Body of pancreas (tissue), 4 donors: ENCODE data around the gene NME7. TPM values are rescaled to one million over a fixed set of nuclear protein-coding genes. Genes with fewer than 3 reads are reported as not detected.

ENCODE experiments used
- ATAC-seq: fragments of 150-250 bp; one replicate; pipeline ENCODE4 v1.9.1; 2016
- DNase-seq, 4 donors: peaks; one replicate each; pipeline ENCODE4 v3.0.0-alpha.2; 2019
- H3K27ac ChIP-seq, 4 donors: fragments of 200-600 bp; sonication (generic); 1 replicate in 3 of 4; 2 replicates in 1 of 4; pipeline versions ENCODE4 v1.5.1 to v1.6.1; 2016 to 2019; ENCODE audit warnings: mild to moderate bottlenecking in 1 of 4, mixed read lengths in 1 of 4, moderate library complexity in 1 of 4
- H3K27me3 ChIP-seq, 2 donors: fragments of 200-600 bp; sonication (generic); one replicate each; pipeline ENCODE4 v1.6.0; 2016; ENCODE audit warnings: mild to moderate bottlenecking in 1 of 2
- H3K36me3 ChIP-seq, 2 donors: fragments of 200-600 bp; sonication (generic); replicated peaks in 1 of 2; 2 replicates each; pipeline ENCODE4 v1.5.1; 2016; ENCODE audit warnings: low read depth in 2 of 2; ENCODE audit not compliant: insufficient read depth in 1 of 2
- H3K4me1 ChIP-seq: fragments of 200-600 bp; sonication (generic); one replicate; pipeline ENCODE4 v1.6.0; 2016
- H3K4me3 ChIP-seq, 2 donors: fragments of 200-600 bp; sonication (generic); 1 replicate in 1 of 2; 2 replicates in 1 of 2; pipeline ENCODE4 v1.5.1; 2016 to 2019
- H3K9me3 ChIP-seq, 3 donors: fragments of 200-600 bp; sonication (generic); 1 replicate in 2 of 3; 2 replicates in 1 of 3; pipeline ENCODE4 v1.5.1; 2016
- POLR2A ChIP-seq, 3 donors: fragments of 450-650 bp; IDR thresholded peaks; one replicate each; pipeline ENCODE4 v1.6.1; 2016; ENCODE audit warnings: antibody characterized with exemption in 3 of 3, mild to moderate bottlenecking in 2 of 3
- WGBS, 2 donors: methylation state at CpG; one replicate each; pipeline ENCODE4 v1.1.5; 2017; 5-methylcytosine and 5-hydroxymethylcytosine counted together
- intact Hi-C: fragments of 100-400 bp; cut with DNase I; formaldehyde crosslinking; loops from one replicate; pipeline ENCODE4 v1.15.1; 2023
- total RNA-seq, 2 donors: library from RNA; depleted of rRNA; stranded (reverse); fragments of >200 nt; gene quantifications; one replicate each; pipeline ENCODE4 v1.1.0, GENCODE V29; 2016
- TF ChIP-seq, protein P1 (sequence below), 7 experiments: fragments of 450-650 bp in 4 of 7; fragments of 200-600 bp in 3 of 7; sonication (generic) in 3 of 7; IDR thresholded peaks; one replicate each; pipeline ENCODE4 v1.5.1; 2016 to 2019; ENCODE audit warnings: antibody characterized with exemption in 7 of 7

NME7 gene
- total RNA-seq, 2 donors from 2014 or later, result 8.9 to 23.9 TPM

DNA sequence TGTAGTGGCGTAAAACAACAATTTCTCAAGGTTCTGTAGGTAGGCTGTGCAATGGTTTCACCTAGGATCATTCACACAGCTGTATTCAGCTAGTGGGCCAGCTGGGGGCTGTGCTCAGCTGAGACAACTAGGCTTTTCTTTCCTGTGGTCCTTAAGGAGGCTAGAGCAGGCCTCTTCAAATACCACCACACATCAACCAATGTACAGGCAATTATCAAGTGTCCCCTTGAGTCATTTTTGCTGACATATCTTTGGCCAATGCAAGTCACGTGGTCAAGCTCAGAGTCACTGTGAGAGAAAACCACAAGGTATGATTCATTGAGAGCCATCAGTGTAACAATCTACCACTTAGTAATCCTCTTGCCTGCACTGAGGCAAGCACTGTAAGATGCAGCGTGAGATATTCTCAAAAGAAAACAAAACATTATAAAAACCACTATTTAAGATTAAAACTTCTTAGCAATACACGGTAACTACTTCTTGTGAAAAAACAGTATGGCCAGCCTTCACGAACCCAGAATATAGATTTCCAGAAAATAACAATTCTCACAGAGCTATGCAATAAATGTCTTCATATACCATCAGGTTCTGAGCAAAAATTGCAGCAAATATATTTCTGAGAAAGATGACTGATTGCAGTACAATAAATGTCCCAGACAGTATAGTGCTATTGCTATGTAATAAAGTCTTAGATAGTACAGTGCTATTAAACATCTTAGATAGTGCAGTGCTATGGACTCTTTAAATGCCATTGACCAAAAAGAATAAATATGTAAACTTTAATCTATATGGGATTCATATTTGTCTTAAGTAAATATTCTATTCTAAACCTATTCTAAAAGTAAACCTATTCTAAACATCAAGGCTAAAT, 55.3 kb downstream of the NME7 start:
- TF ChIP-seq, protein P1, sequence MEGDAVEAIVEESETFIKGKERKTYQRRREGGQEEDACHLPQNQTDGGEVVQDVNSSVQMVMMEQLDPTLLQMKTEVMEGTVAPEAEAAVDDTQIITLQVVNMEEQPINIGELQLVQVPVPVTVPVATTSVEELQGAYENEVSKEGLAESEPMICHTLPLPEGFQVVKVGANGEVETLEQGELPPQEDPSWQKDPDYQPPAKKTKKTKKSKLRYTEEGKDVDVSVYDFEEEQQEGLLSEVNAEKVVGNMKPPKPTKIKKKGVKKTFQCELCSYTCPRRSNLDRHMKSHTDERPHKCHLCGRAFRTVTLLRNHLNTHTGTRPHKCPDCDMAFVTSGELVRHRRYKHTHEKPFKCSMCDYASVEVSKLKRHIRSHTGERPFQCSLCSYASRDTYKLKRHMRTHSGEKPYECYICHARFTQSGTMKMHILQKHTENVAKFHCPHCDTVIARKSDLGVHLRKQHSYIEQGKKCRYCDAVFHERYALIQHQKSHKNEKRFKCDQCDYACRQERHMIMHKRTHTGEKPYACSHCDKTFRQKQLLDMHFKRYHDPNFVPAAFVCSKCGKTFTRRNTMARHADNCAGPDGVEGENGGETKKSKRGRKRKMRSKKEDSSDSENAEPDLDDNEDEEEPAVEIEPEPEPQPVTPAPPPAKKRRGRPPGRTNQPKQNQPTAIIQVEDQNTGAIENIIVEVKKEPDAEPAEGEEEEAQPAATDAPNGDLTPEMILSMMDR (IDR thresholded peaks at IDR 0.05), result no peak
- no peak for TF ChIP-seq POLR2A (IDR thresholded peaks at IDR 0.05)
- 87% methylated on average over 5 of the region's 5 CpGs for WGBS, 2 donors
- H3K9me3 ChIP-seq, result no peaks in the 10 kb centered on the region
- no peak overlapping the region for H3K27ac ChIP-seq
- no peaks in the 10 kb centered on the region for H3K4me1 ChIP-seq
- DNase-seq (peak in 1 of 4 donors; percentile 3), ATAC-seq (no peak)
- intact Hi-C loops, result no loop called here
- no peaks in the 10 kb centered on the region for H3K27me3 ChIP-seq
- no peaks in the 10 kb centered on the region for H3K36me3 ChIP-seq
- no peak overlapping the region for H3K4me3 ChIP-seq

DNA sequence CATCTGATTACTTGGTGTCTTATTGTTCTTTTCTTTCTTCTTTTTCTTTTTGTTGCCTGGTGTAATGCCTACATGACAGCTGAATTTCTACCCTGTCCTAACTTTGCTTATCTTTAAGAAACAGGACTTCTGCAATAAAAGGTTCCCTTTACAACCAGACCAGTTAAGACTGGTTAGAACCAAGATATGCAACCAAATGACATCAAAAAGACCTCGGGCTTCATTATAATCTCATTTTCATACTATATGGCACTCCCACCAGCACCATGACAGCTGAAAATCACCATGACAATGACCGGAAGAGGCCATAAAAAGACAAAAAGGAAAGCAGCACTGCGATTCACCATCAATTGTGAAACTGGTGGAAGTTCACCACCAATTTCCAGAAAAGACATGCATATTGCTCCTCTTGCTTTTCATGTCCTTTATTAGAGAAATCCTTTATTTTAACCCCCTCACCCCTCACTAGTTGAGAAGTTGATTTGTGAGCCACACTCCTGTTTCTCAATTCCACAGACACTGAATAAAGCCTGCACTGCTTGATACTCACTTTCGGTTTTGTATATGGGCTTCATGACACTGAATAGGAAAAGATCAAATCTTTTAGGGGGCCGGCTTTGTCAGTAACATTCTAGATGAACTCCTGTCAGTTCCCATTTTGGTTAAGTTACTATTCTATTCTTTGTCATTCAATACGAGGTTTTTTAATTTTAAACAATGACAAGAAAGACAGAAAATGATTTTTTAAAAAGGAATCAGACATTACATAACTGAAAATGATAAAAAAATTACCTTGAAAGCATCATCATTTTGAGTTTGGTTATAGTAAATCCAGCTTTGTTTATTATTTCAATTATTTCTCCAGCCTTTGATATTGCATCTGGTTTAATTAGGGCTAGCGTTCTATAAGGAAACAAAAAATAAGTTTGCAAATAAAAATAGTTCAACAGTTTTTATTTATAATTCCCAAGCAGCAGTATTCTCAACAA, 58.1 kb downstream of the NME7 start:
- TF ChIP-seq POLR2A (IDR thresholded peaks at IDR 0.05), result no peak
- TF ChIP-seq, protein P1 (IDR thresholded peaks at IDR 0.05), result no peak
- H3K4me3 ChIP-seq, result no peak overlapping the region
- DNase-seq (no peak), ATAC-seq (no peak)
- intact Hi-C loops, result no loop called here
- WGBS, 2 donors, result 76 to 86% methylated on average over 7 of the region's 7 CpGs
- H3K27ac ChIP-seq, result no peak overlapping the region
- no peaks in the 10 kb centered on the region for H3K36me3 ChIP-seq
- H3K9me3 ChIP-seq, result no peaks in the 10 kb centered on the region
- no peaks in the 10 kb centered on the region for H3K4me1 ChIP-seq
- no peaks in the 10 kb centered on the region for H3K27me3 ChIP-seq

DNA sequence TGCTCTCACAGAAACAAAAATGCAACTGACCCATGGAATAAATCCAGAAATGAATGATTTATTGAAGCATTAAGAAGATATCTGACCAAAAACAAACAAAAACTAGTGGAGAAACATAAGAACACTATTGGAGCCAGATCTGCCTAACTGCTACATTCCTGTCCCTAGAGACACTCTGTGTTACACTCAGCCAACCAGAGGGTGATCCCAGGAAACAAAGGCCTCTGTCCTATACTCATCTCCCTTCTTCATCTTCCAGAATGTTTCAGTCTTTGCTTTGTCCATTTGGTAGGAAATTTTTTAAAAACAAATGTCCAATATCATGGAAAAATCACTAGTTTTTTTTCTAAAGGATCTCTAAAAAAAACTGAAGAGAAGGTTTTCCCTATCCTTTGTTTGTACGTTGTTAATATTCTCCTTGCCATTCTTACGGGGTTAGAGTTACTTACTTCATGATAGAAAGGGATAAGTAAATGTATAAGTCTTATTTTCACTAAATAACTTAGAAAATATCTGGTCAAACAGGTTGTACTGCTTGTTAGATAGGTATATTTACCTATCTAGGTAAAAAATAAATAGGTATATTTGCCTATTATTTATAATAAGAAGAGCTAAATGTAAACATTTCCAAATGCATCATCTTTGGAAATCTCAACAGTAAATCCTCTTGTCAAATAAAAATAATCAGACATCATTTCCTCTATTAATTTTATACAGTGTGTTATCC, 59.1 kb downstream of the NME7 start:
- TF ChIP-seq, protein P1 (IDR thresholded peaks at IDR 0.05), result no peak
- TF ChIP-seq POLR2A (IDR thresholded peaks at IDR 0.05), result no peak
- no peak overlapping the region for H3K4me3 ChIP-seq
- DNase-seq, result no peak
- intact Hi-C loops, result no loop called here
- no peaks in the 10 kb centered on the region for H3K27me3 ChIP-seq
- H3K4me1 ChIP-seq, result no peaks in the 10 kb centered on the region
- H3K9me3 ChIP-seq, result no peaks in the 10 kb centered on the region
- H3K36me3 ChIP-seq, result no peaks in the 10 kb centered on the region
- H3K27ac ChIP-seq, result no peak overlapping the region
- WGBS, 2 donors, result 65 to 73% methylated on average over 2 of the region's 2 CpGs
- no peak for ATAC-seq

DNA sequence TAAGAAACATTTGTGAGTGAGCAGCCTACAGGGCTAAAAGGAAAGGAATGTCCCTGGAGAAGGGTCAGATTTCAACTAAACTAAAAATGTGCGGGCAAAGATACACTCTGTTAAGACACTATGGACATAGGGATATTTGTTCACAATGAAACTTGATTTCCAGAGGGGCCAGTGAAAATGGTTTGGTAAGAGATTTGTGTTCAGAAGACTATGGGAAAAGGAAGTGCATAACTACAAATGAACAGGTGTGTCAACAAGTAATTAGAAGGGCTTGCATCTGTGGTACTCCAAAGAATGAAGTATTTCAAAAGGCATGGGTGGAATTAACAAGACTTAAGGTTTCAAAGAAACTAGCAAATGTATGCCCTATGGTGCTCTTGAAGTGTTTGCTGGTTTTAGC, 60.4 kb downstream of the NME7 start:
- Histone ChIP-seq H3K27me3 (no peaks in the 10 kb centered on the region), H3K9me3 (no peaks in the 10 kb centered on the region), H3K4me3 (no peak overlapping the region), H3K36me3 (no peaks in the 10 kb centered on the region), H3K27ac (no peak overlapping the region), H3K4me1 (no peaks in the 10 kb centered on the region)
- DNase-seq, result no peak
- WGBS, 2 donors, result 82 to 85% methylated on average over 1 of the region's 1 CpG
- ATAC-seq, result no peak
- TF ChIP-seq, protein P1 (IDR thresholded peaks at IDR 0.05), result no peak
- TF ChIP-seq POLR2A (IDR thresholded peaks at IDR 0.05), result no peak
- intact Hi-C loops, result no loop called here
